K562 (cell line): ENCODE results near the gene MYOM1. TPM values are rescaled to one million over a fixed set of nuclear protein-coding genes. Genes with fewer than 3 reads are reported as not detected.
A peak's percentile ranks its signal among the peaks of the same experiment; 100 is the strongest.

Source experiments
- ATAC-seq: fragments of 200-7000 bp; cut with Tn5 transposase; 3 replicates; pipeline ENCODE4 v1.9.1; 2020; ENCODE audit warnings: moderate library complexity
- BruUV-seq: library from RNA; stranded (reverse); fragments of 400-500 nt; replicated peaks from 2 replicates; lab custom pipeline; 2021; lab: Mats Ljungman, UMichigan
- CTCF ChIA-PET: fragments of 300-600 bp; formaldehyde crosslinking; extraction: SDS; loops from one replicate; lab custom pipeline; 2021; ENCODE audit warnings: low intra/inter-chr PET ratio; lab: Yijun Ruan, JAX
- POLR2A ChIA-PET: fragments of 300-600, 350-650 bp; sonication (Branson Sonifier 250); formaldehyde crosslinking; extraction: SDS; loops from one replicate; lab custom pipeline; 2021; ENCODE audit warnings: antibody characterized with exemption, inconsistent platforms; lab: Yijun Ruan, JAX
- DNase-seq, 4 experiments: peaks; one replicate each; pipeline versions ENCODE4 v3.0.0 to v3.0.0-alpha.2; 2011 to 2018; ENCODE audit warnings: low spot score in 3 of 4, mixed read lengths in 3 of 4; ENCODE audit errors: extremely low read depth in 1 of 4
- FAIRE-seq: peaks from 2 replicates; lab custom pipeline; 2011; peaks lifted over from hg19 to GRCh38; lab: Jason Lieb, UNC
- H2AFZ ChIP-seq: 2 replicates; pipeline ENCODE4 v1.6.0; 2011; ENCODE audit warnings: low read depth, low read length, control low read depth, inconsistent platforms
- H3K27ac ChIP-seq: fragments of 200-600 bp; 3 replicates; pipeline ENCODE4 v1.8.0; 2011; ENCODE audit warnings: low read depth, mild to moderate bottlenecking, control low read depth, inconsistent platforms, low read length, moderate library complexity, mixed read lengths; ENCODE audit errors: extremely low read depth
- H3K27me3 ChIP-seq, 2 experiments: fragments of 300-600 bp in 1 of 2; 2 replicates in 1 of 2; 3 replicates in 1 of 2; pipeline versions ENCODE4 v1.6.0 to v1.8.0; 2011; ENCODE audit warnings: inconsistent platforms in 2 of 2, low read length in 2 of 2, mild to moderate bottlenecking in 1 of 2, mixed read lengths in 1 of 2, moderate library complexity in 1 of 2; ENCODE audit not compliant: control insufficient read depth in 2 of 2, insufficient read depth in 2 of 2
- H3K36me3 ChIP-seq: fragments of 300-600 bp; 3 replicates; pipeline ENCODE4 v1.8.0; 2011; ENCODE audit warnings: mild to moderate bottlenecking, low read length, inconsistent platforms; ENCODE audit not compliant: control insufficient read depth, insufficient read depth
- H3K4me1 ChIP-seq, 2 experiments: fragments of 200-600 bp in 1 of 2; replicated peaks in 1 of 2; 2 replicates in 1 of 2; 3 replicates in 1 of 2; pipeline versions ENCODE4 v1.5.1 to v1.8.0; 2011; ENCODE audit warnings: inconsistent platforms in 2 of 2, low read length in 2 of 2, mild to moderate bottlenecking in 1 of 2, mixed read lengths in 1 of 2, moderate library complexity in 1 of 2; ENCODE audit not compliant: control insufficient read depth in 2 of 2, insufficient read depth in 2 of 2
- H3K4me2 ChIP-seq: 2 replicates; pipeline ENCODE4 v1.6.1; 2011; ENCODE audit warnings: low read length, control low read depth, inconsistent platforms, mixed read lengths; ENCODE audit not compliant: insufficient read depth
- H3K4me3 ChIP-seq: fragments of 200-600 bp; sonication (generic), shearing (Covaris generic); 2 replicates; pipeline ENCODE4 v1.5.1; 2016; ENCODE audit warnings: control low read depth, inconsistent platforms
- H3K79me2 ChIP-seq: fragments of 200-600 bp; 3 replicates; pipeline ENCODE4 v1.8.0; 2011; ENCODE audit warnings: low read length, inconsistent platforms; ENCODE audit not compliant: control insufficient read depth, insufficient read depth
- H3K9ac ChIP-seq, 2 experiments: 2 replicates each; pipeline versions ENCODE4 v1.6.0 to v1.6.1; 2011; ENCODE audit warnings: low read depth in 2 of 2, low read length in 2 of 2, control low read depth in 1 of 2, inconsistent platforms in 1 of 2, mild to moderate bottlenecking in 1 of 2, mixed read lengths in 1 of 2; ENCODE audit not compliant: insufficient read depth in 1 of 2
- H3K9me1 ChIP-seq: one replicate; pipeline ENCODE4 v1.6.0; 2011; ENCODE audit warnings: inconsistent platforms, mild to moderate bottlenecking, low read length, moderate library complexity; ENCODE audit not compliant: control insufficient read depth, insufficient read depth
- H3K9me3 ChIP-seq: replicated peaks from 2 replicates; pipeline ENCODE4 v1.5.1; 2011; ENCODE audit warnings: low read depth, low read length, inconsistent platforms; ENCODE audit not compliant: control insufficient read depth, insufficient read depth
- H4K20me1 ChIP-seq: replicated peaks from 2 replicates; pipeline ENCODE4 v1.6.1; 2011; ENCODE audit warnings: low read length, inconsistent platforms, mixed read lengths; ENCODE audit not compliant: control insufficient read depth, insufficient read depth
- EP300 ChIP-seq: IDR thresholded peaks from 2 replicates; pipeline ENCODE4 v1.6.1; 2012; ENCODE audit warnings: low read length, improper control_type of control experiment
- HCFC1 ChIP-seq: IDR thresholded peaks from 2 replicates; pipeline ENCODE4 v1.6.1; 2012; ENCODE audit warnings: low read depth, low read length, improper control_type of control experiment
- HDAC2 ChIP-seq: fragments of 450-650 bp; IDR thresholded peaks from 2 replicates; pipeline ENCODE4 v1.6.1; 2016; ENCODE audit warnings: mild to moderate bottlenecking
- HIVEP1 ChIP-seq: fragments of 250-450 bp; sonication (Bioruptor Pico); IDR thresholded peaks from 2 replicates; pipeline ENCODE4 v1.4.0; 2020; ENCODE audit warnings: mild to moderate bottlenecking
- HLTF ChIP-seq: fragments of 450-650 bp; IDR thresholded peaks from 2 replicates; pipeline ENCODE4 v1.6.1; 2016
- NBN ChIP-seq: fragments of 450-650 bp; IDR thresholded peaks from 2 replicates; pipeline ENCODE4 v1.6.1; 2016; ENCODE audit warnings: low read depth, mild to moderate bottlenecking
- NR2F6 ChIP-seq: fragments of 450-650 bp; formaldehyde crosslinking; IDR thresholded peaks from 2 replicates; pipeline ENCODE4 v1.4.0; 2020; ENCODE audit warnings: mild to moderate bottlenecking
- SIN3A ChIP-seq, 2 experiments: fragments of 150-350 bp in 1 of 2; IDR thresholded peaks; 2 replicates each; pipeline ENCODE4 v1.6.1; 2011 to 2016; ENCODE audit warnings: borderline replicate concordance in 2 of 2, low read depth in 2 of 2, low read length in 2 of 2, mild to moderate bottlenecking in 2 of 2, moderate library complexity in 2 of 2; ENCODE audit not compliant: control insufficient read depth in 1 of 2
- SP1 ChIP-seq: sonication (generic); formaldehyde crosslinking; IDR thresholded peaks from 2 replicates; pipeline ENCODE4 v1.8.1; 2022; ENCODE audit warnings: mild to moderate bottlenecking, missing genetic modification reagents
- SPI1 ChIP-seq: IDR thresholded peaks from 2 replicates; pipeline ENCODE4 v1.6.1; 2011; ENCODE audit warnings: low read depth, low read length, control low read depth, borderline replicate concordance
- TRIM25 ChIP-seq: fragments of 450-650 bp; IDR thresholded peaks from 2 replicates; pipeline ENCODE4 v1.7.0; 2016; ENCODE audit warnings: borderline replicate concordance
- ZNF408 ChIP-seq: fragments of 250-450 bp; sonication (Bioruptor Pico); IDR thresholded peaks from 2 replicates; pipeline ENCODE4 v1.4.0; 2020; ENCODE audit warnings: low read depth, mild to moderate bottlenecking, moderate library complexity
- ZNF518B ChIP-seq: fragments of 250-450 bp; sonication (Bioruptor Pico); IDR thresholded peaks from 2 replicates; pipeline ENCODE4 v1.5.0; 2021; ENCODE audit warnings: mild to moderate bottlenecking, moderate library complexity
- ZNF586 ChIP-seq: fragments of 450-650 bp; formaldehyde crosslinking; conservative IDR thresholded peaks from 2 replicates; pipeline ENCODE4 v1.4.0; 2020; ENCODE audit warnings: mild to moderate bottlenecking, moderate library complexity
- WGBS: fragments of 100-300 bp; shearing (Covaris generic); methylation state at CpG from one replicate; pipeline ENCODE4 v1.1.6; 2016; ENCODE audit warnings: low coverage, mixed read lengths; ENCODE audit not compliant: insufficient coverage; ENCODE audit errors: missing lambda C conversion rate; 5-methylcytosine and 5-hydroxymethylcytosine counted together
- in situ Hi-C: fragments of 300-500 bp; cut with MboI; formaldehyde crosslinking; loops from 4 replicates; pipeline ENCODE4 v1.15.0; 2018; ENCODE audit warnings: inconsistent platforms, mixed read lengths
- intact Hi-C: fragments of 100-400 bp; cut with micrococcal nuclease; formaldehyde crosslinking; loops from 2 replicates; pipeline ENCODE4 v1.14.2; 2022
- polyA plus RNA-seq, 8 experiments: library from polyadenylated mRNA; depleted of rRNA in 4 of 8; stranded (reverse) in 5 of 8; unstranded in 3 of 8; fragments of >200 nt; fragmentation: Nextera tagmentation in 2 of 8; fragmentation: Illumina TruSeq in 1 of 8; extraction: Ambion mirVana in 2 of 8; extraction: Trizol in 1 of 8; gene quantifications; 2 replicates each; pipeline versions ENCODE4 v1.2.1 to v1.2.3, GENCODE V29; 2011 to 2014; ENCODE audit warnings: inconsistent platforms in 1 of 8, missing spikeins in 1 of 8
- total RNA-seq, 7 experiments: library from RNA; depleted of rRNA in 6 of 7; stranded (reverse); fragments of >200 nt in 6 of 7; fragmentation: Illumina TruSeq in 2 of 7; extraction: Trizol in 2 of 7; gene quantifications; 2 replicates each; pipeline versions ENCODE4 v1.2.1 to v1.2.3, GENCODE V29; 2011 to 2021; ENCODE audit warnings: low replicate concordance in 1 of 7
- TF ChIP-seq, protein P1 (sequence below): IDR thresholded peaks from 3 replicates; pipeline ENCODE4 v1.6.1; 2011; ENCODE audit warnings: borderline replicate concordance, mild to moderate bottlenecking; ENCODE audit not compliant: insufficient read length, insufficient read depth

Gene MYOM1
- total and polyA plus RNA-seq, 9 of the 15 experiments (the other 6 are each of a cell fraction or from before 2014, with no cell fraction given) = 0.01 to 0.62 (median 0.25) TPM

- intact Hi-C loops = loop anchor here (1.0 kb wide), 1 partner anchor 59 kb away; no protein-coding TSS in a partner anchor
- no peak overlapping the region for H3K27ac ChIP-seq
- DNase-seq = peak; percentile 36 to 64 (median 52)
- in situ Hi-C loops = no loop called here
- H3K4me2 ChIP-seq = no peak overlapping the region
- H3K4me1 ChIP-seq = 0 out of 5 replicates have a peak, but pooled peaks cover 0 to 3% of the 10 kb centered on the region in 2 experiments
- no peaks in the 10 kb centered on the region for H3K79me2 ChIP-seq
- CTCF ChIA-PET = no interaction called here
- no peak overlapping the region for H3K9ac ChIP-seq
- no peaks in the 10 kb centered on the region for H3K9me1 ChIP-seq
- H3K36me3 ChIP-seq = no peaks in the 10 kb centered on the region
- BruUV-seq = no TSS peak
- no peaks in the 10 kb centered on the region for H3K27me3 ChIP-seq
- peak; percentile 94 for ATAC-seq
- peak overlapping the region; percentile 67 for H2AFZ ChIP-seq
- H3K9me3 ChIP-seq = no peaks in the 10 kb centered on the region
- WGBS = 46% methylated on average over 8 of the region's 8 CpGs
- peak; percentile 80 for FAIRE-seq
- POLR2A ChIA-PET = interaction anchor here (0.5 to 1.4 kb wide), 4 partner anchors 8 to 60 kb away, joined by 3 to 6 read pairs (median 4); no protein-coding TSS in a partner anchor
- H4K20me1 ChIP-seq = no peaks in the 10 kb centered on the region
- H3K4me3 ChIP-seq = no peak overlapping the region
- TF ChIP-seq SP1 (CRISPR knock-in tag) (no peak), EP300 (no peak), HDAC2 (no peak), HIVEP1 (CRISPR knock-in tag) (no peak), ZNF518B (no peak), ZNF408 (no peak), HLTF (peak; percentile 53; the same call in 1 of the 2 replicates), HCFC1 (no peak), ZNF586 (no peak), NR2F6 (CRISPR knock-in tag) (no peak), SPI1 (no peak), NBN (0 out of 2 replicates have a peak, but pooled peaks have one; percentile 31), SIN3A (IDR thresholded peaks at IDR 0.05; ENCODE audit: borderline replicate concordance in 2 of 2, control insufficient read depth in 1 of 2, low read depth in 2 of 2, low read length in 2 of 2) (no peak), TRIM25 (peak; percentile 49; the same call in 1 of the 2 replicates)
- TF ChIP-seq, protein P1, sequence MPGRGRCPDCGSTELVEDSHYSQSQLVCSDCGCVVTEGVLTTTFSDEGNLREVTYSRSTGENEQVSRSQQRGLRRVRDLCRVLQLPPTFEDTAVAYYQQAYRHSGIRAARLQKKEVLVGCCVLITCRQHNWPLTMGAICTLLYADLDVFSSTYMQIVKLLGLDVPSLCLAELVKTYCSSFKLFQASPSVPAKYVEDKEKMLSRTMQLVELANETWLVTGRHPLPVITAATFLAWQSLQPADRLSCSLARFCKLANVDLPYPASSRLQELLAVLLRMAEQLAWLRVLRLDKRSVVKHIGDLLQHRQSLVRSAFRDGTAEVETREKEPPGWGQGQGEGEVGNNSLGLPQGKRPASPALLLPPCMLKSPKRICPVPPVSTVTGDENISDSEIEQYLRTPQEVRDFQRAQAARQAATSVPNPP = no peak
Observed at GRCh38 chr18:3186678-3187658, 32.8 kb downstream of the MYOM1 start.
